ENCODE results near the gene ACTA1.

ACTA1 gene

GRCh38 chr1:229388897-229389580, 44.9 kb downstream of the ACTA1 start:
- no peak for TF ChIP-seq EP300 (IDR thresholded peaks at IDR 0.05; ENCODE audit: borderline replicate concordance)
- no peak for TF ChIP-seq USF1 (IDR thresholded peaks at IDR 0.05)
- TF ChIP-seq TEAD4 (IDR thresholded peaks at IDR 0.05): no peak
- no peak for TF ChIP-seq YY1 (IDR thresholded peaks at IDR 0.05; ENCODE audit: low read depth)
- no peak for TF ChIP-seq TCF12 (IDR thresholded peaks at IDR 0.05; ENCODE audit: low read depth)
- no peak for TF ChIP-seq NFIC (IDR thresholded peaks at IDR 0.05)
- TF ChIP-seq CEBPB (IDR thresholded peaks at IDR 0.05): no peak
- no peak for TF ChIP-seq TAF1 (IDR thresholded peaks at IDR 0.05; ENCODE audit: low read depth)
- no peak for TF ChIP-seq FOXM1 (IDR thresholded peaks at IDR 0.05; ENCODE audit: borderline replicate concordance, low read depth)
- TF ChIP-seq ZBTB7A (IDR thresholded peaks at IDR 0.05; ENCODE audit: low read depth): no peak
- no peak for TF ChIP-seq MAX (IDR thresholded peaks at IDR 0.05)

- TF ChIP-seq EGR1 (IDR thresholded peaks at IDR 0.05) (no peak), ZBTB7A (IDR thresholded peaks at IDR 0.05; ENCODE audit: low read depth) (no peak), MAX (IDR thresholded peaks at IDR 0.05) (no peak), RAD21 (IDR thresholded peaks at IDR 0.05; ENCODE audit: low read depth) (no peak), NFIC (IDR thresholded peaks at IDR 0.05) (no peak), EP300 (IDR thresholded peaks at IDR 0.05; ENCODE audit: borderline replicate concordance) (no peak), CREB1 (IDR thresholded peaks at IDR 0.05; ENCODE audit: low read depth) (no peak), CEBPB (IDR thresholded peaks at IDR 0.05) (no peak), TCF12 (IDR thresholded peaks at IDR 0.05; ENCODE audit: low read depth) (no peak), TEAD4 (IDR thresholded peaks at IDR 0.05) (no peak), REST (IDR thresholded peaks at IDR 0.05; ENCODE audit: low read depth) (no peak), USF1 (IDR thresholded peaks at IDR 0.05) (no peak), YY1 (IDR thresholded peaks at IDR 0.05; ENCODE audit: low read depth) (no peak), FOXM1 (IDR thresholded peaks at IDR 0.05; ENCODE audit: borderline replicate concordance, low read depth) (no peak)
These were observed 47.9 kb downstream of the ACTA1 start for GRCh38 chr1:229385853-229386456.

- TF ChIP-seq CREB1 (IDR thresholded peaks at IDR 0.05; ENCODE audit: low read depth) (no peak), FOXM1 (IDR thresholded peaks at IDR 0.05; ENCODE audit: borderline replicate concordance, low read depth) (no peak), ZBTB7A (IDR thresholded peaks at IDR 0.05; ENCODE audit: low read depth) (no peak), TAF1 (IDR thresholded peaks at IDR 0.05; ENCODE audit: low read depth) (no peak), CEBPB (IDR thresholded peaks at IDR 0.05) (no peak), EP300 (IDR thresholded peaks at IDR 0.05; ENCODE audit: borderline replicate concordance) (no peak), TCF12 (IDR thresholded peaks at IDR 0.05; ENCODE audit: low read depth) (no peak), REST (IDR thresholded peaks at IDR 0.05; ENCODE audit: low read depth) (no peak), EGR1 (IDR thresholded peaks at IDR 0.05) (no peak), NFIC (IDR thresholded peaks at IDR 0.05) (no peak), MAX (IDR thresholded peaks at IDR 0.05) (no peak), TEAD4 (IDR thresholded peaks at IDR 0.05) (no peak), YY1 (IDR thresholded peaks at IDR 0.05; ENCODE audit: low read depth) (no peak), USF1 (IDR thresholded peaks at IDR 0.05) (no peak), RAD21 (IDR thresholded peaks at IDR 0.05; ENCODE audit: low read depth) (no peak)
These were observed 49.1 kb downstream of the ACTA1 start for GRCh38 chr1:229384822-229385221.

GRCh38 chr1:229383961-229384360, 49.9 kb downstream of the ACTA1 start:
- TF ChIP-seq EGR1 (IDR thresholded peaks at IDR 0.05): no peak
- no peak for TF ChIP-seq REST (IDR thresholded peaks at IDR 0.05; ENCODE audit: low read depth)
- TF ChIP-seq EP300 (IDR thresholded peaks at IDR 0.05; ENCODE audit: borderline replicate concordance): no peak
- no peak for TF ChIP-seq TEAD4 (IDR thresholded peaks at IDR 0.05)
- TF ChIP-seq YY1 (IDR thresholded peaks at IDR 0.05; ENCODE audit: low read depth): no peak
- no peak for TF ChIP-seq RAD21 (IDR thresholded peaks at IDR 0.05; ENCODE audit: low read depth)
- no peak for TF ChIP-seq CEBPB (IDR thresholded peaks at IDR 0.05)
- no peak for TF ChIP-seq ZBTB7A (IDR thresholded peaks at IDR 0.05; ENCODE audit: low read depth)
- TF ChIP-seq NFIC (IDR thresholded peaks at IDR 0.05): no peak
- no peak for TF ChIP-seq USF1 (IDR thresholded peaks at IDR 0.05)
- TF ChIP-seq TAF1 (IDR thresholded peaks at IDR 0.05; ENCODE audit: low read depth): no peak
- no peak for TF ChIP-seq MAX (IDR thresholded peaks at IDR 0.05)
- TF ChIP-seq FOXM1 (IDR thresholded peaks at IDR 0.05; ENCODE audit: borderline replicate concordance, low read depth): no peak

Data from Ishikawa (cell line).